GM12878 (cell line): ENCODE data around the gene LRP1B. TPM values are rescaled to one million over a fixed set of nuclear protein-coding genes. Genes with fewer than 3 reads are reported as not detected.

Source experiments
- ATAC-seq: fragments of 200-7000 bp; cut with Tn5 transposase; 3 replicates; pipeline ENCODE4 v1.9.1; 2020; ENCODE audit warnings: mild to moderate bottlenecking, moderate library complexity
- BruUV-seq: library from RNA; stranded (reverse); fragments of 400-500 nt; replicated peaks from 2 replicates; lab custom pipeline; 2021; lab: Mats Ljungman, UMichigan
- CTCF ChIA-PET: fragments of 300-600 bp; sonication (Branson Sonifier 250); formaldehyde crosslinking; extraction: SDS; loops from one replicate; lab custom pipeline; 2021; ENCODE audit warnings: inconsistent platforms; lab: Yijun Ruan, JAX
- POLR2A ChIA-PET: fragments of 350-600 bp; formaldehyde crosslinking; extraction: SDS; loops from one replicate; lab custom pipeline; 2021; ENCODE audit warnings: inconsistent platforms; lab: Charles Lee
- RAD21 ChIA-PET: fragments of 300-600 bp; sonication (Branson Sonifier 250); formaldehyde crosslinking; loops from one replicate; lab custom pipeline; 2023; ENCODE audit warnings: antibody characterized with exemption; ENCODE audit not compliant: unreplicated experiment; lab: Charles Lee
- SMC1A ChIA-PET: fragments of 300-600 bp; sonication (Branson Sonifier 250); formaldehyde crosslinking; loops from one replicate; lab custom pipeline; 2023; ENCODE audit not compliant: unreplicated experiment, uncharacterized antibody; lab: Charles Lee
- DNase-seq: peaks from one replicate; pipeline ENCODE4 v3.0.0-alpha.2; 2011; ENCODE audit warnings: low read depth, low spot score
- FAIRE-seq: peaks from 3 replicates; lab custom pipeline; 2011; peaks lifted over from hg19 to GRCh38; lab: Jason Lieb, UNC
- H2AFZ ChIP-seq: 2 replicates; pipeline ENCODE4 v1.6.0; 2011; ENCODE audit warnings: low read depth, low read length, control low read depth; ENCODE audit not compliant: control insufficient read depth
- H3K27ac ChIP-seq: 2 replicates; pipeline ENCODE4 v1.5.1; 2011; ENCODE audit warnings: control low read depth; ENCODE audit not compliant: control insufficient read depth, insufficient read depth
- H3K27me3 ChIP-seq, 2 experiments: replicated peaks in 1 of 2; 2 replicates each; pipeline versions ENCODE4 v1.6.0 to v1.6.1; 2011; ENCODE audit warnings: low read length in 1 of 2; ENCODE audit not compliant: control insufficient read depth in 2 of 2, insufficient read depth in 2 of 2
- H3K36me3 ChIP-seq, 2 experiments: 2 replicates each; pipeline ENCODE4 v1.5.1; 2011; ENCODE audit warnings: low read length in 1 of 2; ENCODE audit not compliant: control insufficient read depth in 2 of 2, insufficient read depth in 2 of 2
- H3K4me1 ChIP-seq: 2 replicates; pipeline ENCODE4 v1.6.1; 2011; ENCODE audit warnings: mild to moderate bottlenecking, low read length, moderate library complexity, mixed read lengths; ENCODE audit not compliant: control insufficient read depth, insufficient read depth
- H3K4me2 ChIP-seq: 2 replicates; pipeline ENCODE4 v1.6.0; 2011; ENCODE audit warnings: control low read depth; ENCODE audit not compliant: control insufficient read depth, insufficient read depth
- H3K4me3 ChIP-seq: fragments of 200-600 bp; sonication (generic); 2 replicates; pipeline ENCODE4 v1.5.1; 2016
- H3K79me2 ChIP-seq: 2 replicates; pipeline ENCODE4 v1.6.0; 2011; ENCODE audit warnings: low read length; ENCODE audit not compliant: control insufficient read depth, insufficient read depth
- H3K9ac ChIP-seq: 2 replicates; pipeline ENCODE4 v1.8.0; 2011; ENCODE audit warnings: low read length, control low read depth, mixed read lengths; ENCODE audit not compliant: control insufficient read depth, insufficient read depth
- H3K9me3 ChIP-seq: replicated peaks from 3 replicates; pipeline ENCODE4 v1.5.1; 2011; ENCODE audit warnings: mild to moderate bottlenecking, low read length; ENCODE audit not compliant: control insufficient read depth, insufficient read depth
- H4K20me1 ChIP-seq: 2 replicates; pipeline ENCODE4 v1.6.0; 2011; ENCODE audit not compliant: control insufficient read depth, insufficient read depth
- EZH2 ChIP-seq: IDR thresholded peaks from 2 replicates; pipeline ENCODE4 v1.6.1; 2012; ENCODE audit warnings: low read depth, mild to moderate bottlenecking, control low read depth, inconsistent platforms, low read length, borderline replicate concordance; ENCODE audit not compliant: control insufficient read depth
- HDAC6 ChIP-seq: fragments of 200-600 bp; sonication (generic); IDR thresholded peaks from one replicate; pipeline ENCODE4 v1.8.0; 2017; ENCODE audit warnings: antibody characterized with exemption; ENCODE audit not compliant: unreplicated experiment
- MEF2B ChIP-seq: fragments of 450-650 bp; IDR thresholded peaks from 2 replicates; pipeline ENCODE4 v1.6.1; 2018; ENCODE audit warnings: mild to moderate bottlenecking, moderate library complexity; ENCODE audit not compliant: partially characterized antibody, poor library complexity, severe bottlenecking
- MXI1 ChIP-seq: fragments of 150-350 bp; IDR thresholded peaks from 2 replicates; pipeline ENCODE4 v1.6.1; 2011; ENCODE audit warnings: low read depth, mild to moderate bottlenecking, inconsistent platforms, low read length, improper control_type of control experiment
- RELA ChIP-seq: fragments of 450-650 bp; IDR thresholded peaks from 2 replicates; pipeline ENCODE4 v1.8.0; 2014; ENCODE audit warnings: borderline replicate concordance; ENCODE audit not compliant: partially characterized antibody
- SMAD5 ChIP-seq: IDR thresholded peaks from 2 replicates; pipeline ENCODE4 v1.6.1; 2016; ENCODE audit warnings: antibody characterized with exemption, low read depth
- SMC3 ChIP-seq: IDR thresholded peaks from 2 replicates; pipeline ENCODE4 v1.6.1; 2011; ENCODE audit warnings: low read length, improper control_type of control experiment, borderline replicate concordance
- TAF1 ChIP-seq: IDR thresholded peaks from 2 replicates; pipeline ENCODE4 v1.6.1; 2011; ENCODE audit warnings: mild to moderate bottlenecking, low read depth, low read length, borderline replicate concordance
- TCF7 ChIP-seq: IDR thresholded peaks from 2 replicates; pipeline ENCODE4 v1.6.1; 2014; ENCODE audit warnings: antibody characterized with exemption, borderline replicate concordance
- ZBED1 ChIP-seq: IDR thresholded peaks from 2 replicates; pipeline ENCODE4 v1.6.1; 2016; ENCODE audit warnings: borderline replicate concordance
- WGBS: methylation state at CpG from one replicate; pipeline ENCODE4 v1.1.6; 2016; ENCODE audit warnings: low lambda C conversion rate; ENCODE audit not compliant: insufficient replicate concordance, insufficient coverage; ENCODE audit errors: missing lambda C conversion rate; 5-methylcytosine and 5-hydroxymethylcytosine counted together
- in situ Hi-C: fragments of 300-500 bp; cut with MboI; formaldehyde crosslinking; loops from 9 replicates; pipeline ENCODE4 v1.14.3; 2018; ENCODE audit warnings: mixed read lengths
- intact Hi-C: fragments of 100-400 bp; cut with micrococcal nuclease; formaldehyde crosslinking; loops from one replicate; pipeline ENCODE4 v1.14.2; 2022; ENCODE audit not compliant: unreplicated experiment
- polyA plus RNA-seq, 11 experiments: library from polyadenylated mRNA; depleted of rRNA in 4 of 11; unstranded in 6 of 11; stranded (reverse) in 5 of 11; fragments of >200 nt; fragmentation: Nextera tagmentation in 4 of 11; fragmentation: Illumina TruSeq in 1 of 11; extraction: Ambion mirVana in 4 of 11; extraction: Trizol in 1 of 11; gene quantifications; 1 replicate in 1 of 11; 2 replicates in 10 of 11; pipeline versions ENCODE4 v1.2.1 to v1.2.3, GENCODE V29; 2011 to 2016; ENCODE audit warnings: inconsistent platforms in 2 of 11, missing spikeins in 2 of 11, low read depth in 1 of 11
- total RNA-seq, 4 experiments: library from RNA; depleted of rRNA in 3 of 4; stranded (reverse); fragments of >200 nt in 3 of 4; fragmentation: Illumina TruSeq in 1 of 4; extraction: Trizol in 1 of 4; gene quantifications; 2 replicates each; pipeline versions ENCODE4 v1.2.1 to v1.2.3, GENCODE V29; 2013 to 2021
- TF ChIP-seq, protein P1 (sequence below): fragments of 450-650 bp; IDR thresholded peaks from 2 replicates; pipeline ENCODE4 v1.6.1; 2017; ENCODE audit warnings: borderline replicate concordance
- TF ChIP-seq, protein P2 (sequence below): fragments of 450-650 bp; IDR thresholded peaks from 2 replicates; pipeline ENCODE4 v1.6.1; 2017; ENCODE audit warnings: mild to moderate bottlenecking, low read depth, inconsistent platforms; ENCODE audit not compliant: poor library complexity, severe bottlenecking
- TF ChIP-seq, protein P3 (sequence below): IDR thresholded peaks from 2 replicates; pipeline ENCODE4 v1.6.1; 2011; ENCODE audit warnings: borderline replicate concordance, low read depth, mild to moderate bottlenecking, moderate library complexity, low read length; ENCODE audit not compliant: insufficient read depth, poor library complexity, severe bottlenecking
- TF ChIP-seq, protein P4 (sequence below), 3 experiments: IDR thresholded peaks in 2 of 3; conservative IDR thresholded peaks in 1 of 3; 2 replicates each; pipeline ENCODE4 v1.5.1; 2011; ENCODE audit warnings: low read depth in 3 of 3, low read length in 3 of 3, mild to moderate bottlenecking in 3 of 3, control low read depth in 2 of 3, moderate library complexity in 2 of 3, inconsistent platforms in 1 of 3, mixed read lengths in 1 of 3; ENCODE audit not compliant: control insufficient read depth in 2 of 3, insufficient read depth in 1 of 3; ENCODE audit errors: extremely low read depth in 1 of 3

The LRP1B gene
- total and polyA plus RNA-seq, 10 of the 15 experiments (the other 5 are each of a cell fraction or from before 2014, with no cell fraction given) = under 0.01 to 0.06 (median 0.03) TPM; not detected in 5

DNA sequence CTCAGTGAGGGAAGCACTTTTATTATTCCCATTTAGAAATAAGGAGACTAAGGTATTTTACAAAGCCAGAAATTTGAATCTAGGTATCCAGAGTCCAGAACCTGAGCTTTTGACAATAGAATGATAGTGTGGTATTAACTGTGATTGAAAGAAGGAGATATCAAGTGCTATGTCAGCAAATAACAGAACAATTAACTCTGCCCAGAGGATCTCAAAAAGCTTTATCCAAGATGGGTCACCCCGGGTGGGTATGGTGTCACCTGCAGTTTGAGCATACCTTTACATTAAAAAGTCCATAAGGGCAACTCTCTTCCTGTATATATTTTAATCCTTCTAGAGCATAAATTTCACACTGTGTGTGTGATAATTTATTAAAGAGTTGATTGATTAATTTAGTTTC is 105.4 kb downstream of the LRP1B start (continued):
- TF ChIP-seq TCF7 = no peak

DNA sequence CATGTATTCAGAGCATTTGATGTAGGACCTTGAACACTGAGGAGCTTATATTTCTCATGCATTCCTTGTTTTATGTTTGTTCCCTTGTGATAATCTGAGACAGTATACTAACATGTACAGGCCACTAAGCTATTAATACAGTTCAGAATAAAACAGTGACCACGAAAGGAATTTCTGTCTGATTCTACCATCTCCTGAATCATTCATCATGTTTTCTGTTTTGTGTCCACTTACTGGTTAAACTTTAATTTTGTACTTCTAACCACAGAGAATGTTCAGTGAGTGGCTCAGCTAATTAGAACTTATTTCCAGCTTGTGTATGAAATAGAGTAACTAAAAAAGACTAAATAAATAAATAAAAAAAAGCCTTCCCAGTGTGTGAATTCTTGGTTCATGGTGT is 110.4 kb downstream of the LRP1B start:
- intact Hi-C loops (no loop called here), in situ Hi-C loops (no loop called here)
- BruUV-seq = no TSS peak
- DNase-seq (no peak), FAIRE-seq (no peak), ATAC-seq (no peak)
- H3K4me3 ChIP-seq = no peak overlapping the region
- CTCF ChIA-PET = no interaction called here
- no peak overlapping the region for H3K9ac ChIP-seq
- 0% methylated on average over 1 of the region's 1 CpG for WGBS
- H3K27ac ChIP-seq = no peak overlapping the region
- no peaks in the 10 kb centered on the region for H4K20me1 ChIP-seq
- POLR2A ChIA-PET = no interaction called here
- H3K9me3 ChIP-seq = no peaks in the 10 kb centered on the region
- SMC1A ChIA-PET = no interaction called here
- no peaks in the 10 kb centered on the region for H3K36me3 ChIP-seq
- RAD21 ChIA-PET = no interaction called here
- no peaks in the 10 kb centered on the region for H3K27me3 ChIP-seq
- H3K4me1 ChIP-seq = no peaks in the 10 kb centered on the region
- H2AFZ ChIP-seq = no peak overlapping the region
- no peaks in the 10 kb centered on the region for H3K79me2 ChIP-seq
- H3K4me2 ChIP-seq = no peak overlapping the region
- no peak for TF ChIP-seq MEF2B
- no peak for TF ChIP-seq EZH2
- TF ChIP-seq MXI1 = no peak
- TF ChIP-seq, protein P1, sequence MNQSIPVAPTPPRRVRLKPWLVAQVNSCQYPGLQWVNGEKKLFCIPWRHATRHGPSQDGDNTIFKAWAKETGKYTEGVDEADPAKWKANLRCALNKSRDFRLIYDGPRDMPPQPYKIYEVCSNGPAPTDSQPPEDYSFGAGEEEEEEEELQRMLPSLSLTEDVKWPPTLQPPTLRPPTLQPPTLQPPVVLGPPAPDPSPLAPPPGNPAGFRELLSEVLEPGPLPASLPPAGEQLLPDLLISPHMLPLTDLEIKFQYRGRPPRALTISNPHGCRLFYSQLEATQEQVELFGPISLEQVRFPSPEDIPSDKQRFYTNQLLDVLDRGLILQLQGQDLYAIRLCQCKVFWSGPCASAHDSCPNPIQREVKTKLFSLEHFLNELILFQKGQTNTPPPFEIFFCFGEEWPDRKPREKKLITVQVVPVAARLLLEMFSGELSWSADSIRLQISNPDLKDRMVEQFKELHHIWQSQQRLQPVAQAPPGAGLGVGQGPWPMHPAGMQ = no peak
- TF ChIP-seq, protein P2, sequence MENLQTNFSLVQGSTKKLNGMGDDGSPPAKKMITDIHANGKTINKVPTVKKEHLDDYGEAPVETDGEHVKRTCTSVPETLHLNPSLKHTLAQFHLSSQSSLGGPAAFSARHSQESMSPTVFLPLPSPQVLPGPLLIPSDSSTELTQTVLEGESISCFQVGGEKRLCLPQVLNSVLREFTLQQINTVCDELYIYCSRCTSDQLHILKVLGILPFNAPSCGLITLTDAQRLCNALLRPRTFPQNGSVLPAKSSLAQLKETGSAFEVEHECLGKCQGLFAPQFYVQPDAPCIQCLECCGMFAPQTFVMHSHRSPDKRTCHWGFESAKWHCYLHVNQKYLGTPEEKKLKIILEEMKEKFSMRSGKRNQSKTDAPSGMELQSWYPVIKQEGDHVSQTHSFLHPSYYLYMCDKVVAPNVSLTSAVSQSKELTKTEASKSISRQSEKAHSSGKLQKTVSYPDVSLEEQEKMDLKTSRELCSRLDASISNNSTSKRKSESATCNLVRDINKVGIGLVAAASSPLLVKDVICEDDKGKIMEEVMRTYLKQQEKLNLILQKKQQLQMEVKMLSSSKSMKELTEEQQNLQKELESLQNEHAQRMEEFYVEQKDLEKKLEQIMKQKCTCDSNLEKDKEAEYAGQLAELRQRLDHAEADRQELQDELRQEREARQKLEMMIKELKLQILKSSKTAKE = no peak
- no peak for TF ChIP-seq RELA
- TF ChIP-seq, protein P3, sequence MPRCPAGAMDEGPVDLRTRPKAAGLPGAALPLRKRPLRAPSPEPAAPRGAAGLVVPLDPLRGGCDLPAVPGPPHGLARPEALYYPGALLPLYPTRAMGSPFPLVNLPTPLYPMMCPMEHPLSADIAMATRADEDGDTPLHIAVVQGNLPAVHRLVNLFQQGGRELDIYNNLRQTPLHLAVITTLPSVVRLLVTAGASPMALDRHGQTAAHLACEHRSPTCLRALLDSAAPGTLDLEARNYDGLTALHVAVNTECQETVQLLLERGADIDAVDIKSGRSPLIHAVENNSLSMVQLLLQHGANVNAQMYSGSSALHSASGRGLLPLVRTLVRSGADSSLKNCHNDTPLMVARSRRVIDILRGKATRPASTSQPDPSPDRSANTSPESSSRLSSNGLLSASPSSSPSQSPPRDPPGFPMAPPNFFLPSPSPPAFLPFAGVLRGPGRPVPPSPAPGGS = no peak
- no peak for TF ChIP-seq TAF1
- no peak for TF ChIP-seq HDAC6
- TF ChIP-seq SMAD5 = no peak
- TF ChIP-seq SMC3 = no peak
- TF ChIP-seq ZBED1 = no peak
- TF ChIP-seq, protein P4, sequence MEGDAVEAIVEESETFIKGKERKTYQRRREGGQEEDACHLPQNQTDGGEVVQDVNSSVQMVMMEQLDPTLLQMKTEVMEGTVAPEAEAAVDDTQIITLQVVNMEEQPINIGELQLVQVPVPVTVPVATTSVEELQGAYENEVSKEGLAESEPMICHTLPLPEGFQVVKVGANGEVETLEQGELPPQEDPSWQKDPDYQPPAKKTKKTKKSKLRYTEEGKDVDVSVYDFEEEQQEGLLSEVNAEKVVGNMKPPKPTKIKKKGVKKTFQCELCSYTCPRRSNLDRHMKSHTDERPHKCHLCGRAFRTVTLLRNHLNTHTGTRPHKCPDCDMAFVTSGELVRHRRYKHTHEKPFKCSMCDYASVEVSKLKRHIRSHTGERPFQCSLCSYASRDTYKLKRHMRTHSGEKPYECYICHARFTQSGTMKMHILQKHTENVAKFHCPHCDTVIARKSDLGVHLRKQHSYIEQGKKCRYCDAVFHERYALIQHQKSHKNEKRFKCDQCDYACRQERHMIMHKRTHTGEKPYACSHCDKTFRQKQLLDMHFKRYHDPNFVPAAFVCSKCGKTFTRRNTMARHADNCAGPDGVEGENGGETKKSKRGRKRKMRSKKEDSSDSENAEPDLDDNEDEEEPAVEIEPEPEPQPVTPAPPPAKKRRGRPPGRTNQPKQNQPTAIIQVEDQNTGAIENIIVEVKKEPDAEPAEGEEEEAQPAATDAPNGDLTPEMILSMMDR (IDR thresholded peaks at IDR 0.05 in 2 of 3, conservative IDR thresholded peaks at IDR 0.05 in 1 of 3; ENCODE audit: control insufficient read depth in 2 of 3, extremely low read depth in 1 of 3, insufficient read depth in 1 of 3, low read depth in 3 of 3, low read length in 3 of 3) = no peak
